Right lobe of liver (tissue), 4 donors: ENCODE data around the gene PRSS3.

Experiments used
- POLR2A ChIP-seq: fragments of 450-650 bp; IDR thresholded peaks from one replicate; pipeline ENCODE4 v1.6.1; 2017; ENCODE audit warnings: antibody characterized with exemption, mild to moderate bottlenecking
- TF ChIP-seq, protein P1 (sequence below), 4 donors: fragments of 200-600 bp in 3 of 4; fragments of 450-650 bp in 1 of 4; IDR thresholded peaks; one replicate each; pipeline versions ENCODE4 v1.5.1 to v1.8.0; 2016 to 2022; ENCODE audit warnings: antibody characterized with exemption in 4 of 4, mild to moderate bottlenecking in 2 of 4
- donor health status: DM: no; HTN: no; CAD: no.
- donor health status: DM: no; HTN: no; CAD: no.
- donor health status: DM: no; HTN: yes; CAD: no.

GRCh38 chr9:33786681-33787080 is 8.7 kb upstream of the PRSS3 start:
- TF ChIP-seq, protein P1, sequence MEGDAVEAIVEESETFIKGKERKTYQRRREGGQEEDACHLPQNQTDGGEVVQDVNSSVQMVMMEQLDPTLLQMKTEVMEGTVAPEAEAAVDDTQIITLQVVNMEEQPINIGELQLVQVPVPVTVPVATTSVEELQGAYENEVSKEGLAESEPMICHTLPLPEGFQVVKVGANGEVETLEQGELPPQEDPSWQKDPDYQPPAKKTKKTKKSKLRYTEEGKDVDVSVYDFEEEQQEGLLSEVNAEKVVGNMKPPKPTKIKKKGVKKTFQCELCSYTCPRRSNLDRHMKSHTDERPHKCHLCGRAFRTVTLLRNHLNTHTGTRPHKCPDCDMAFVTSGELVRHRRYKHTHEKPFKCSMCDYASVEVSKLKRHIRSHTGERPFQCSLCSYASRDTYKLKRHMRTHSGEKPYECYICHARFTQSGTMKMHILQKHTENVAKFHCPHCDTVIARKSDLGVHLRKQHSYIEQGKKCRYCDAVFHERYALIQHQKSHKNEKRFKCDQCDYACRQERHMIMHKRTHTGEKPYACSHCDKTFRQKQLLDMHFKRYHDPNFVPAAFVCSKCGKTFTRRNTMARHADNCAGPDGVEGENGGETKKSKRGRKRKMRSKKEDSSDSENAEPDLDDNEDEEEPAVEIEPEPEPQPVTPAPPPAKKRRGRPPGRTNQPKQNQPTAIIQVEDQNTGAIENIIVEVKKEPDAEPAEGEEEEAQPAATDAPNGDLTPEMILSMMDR (IDR thresholded peaks at IDR 0.05) = no peak
- no peak for TF ChIP-seq POLR2A
